ENCODE results near the gene GALNT13.

The GALNT13 gene

DNA sequence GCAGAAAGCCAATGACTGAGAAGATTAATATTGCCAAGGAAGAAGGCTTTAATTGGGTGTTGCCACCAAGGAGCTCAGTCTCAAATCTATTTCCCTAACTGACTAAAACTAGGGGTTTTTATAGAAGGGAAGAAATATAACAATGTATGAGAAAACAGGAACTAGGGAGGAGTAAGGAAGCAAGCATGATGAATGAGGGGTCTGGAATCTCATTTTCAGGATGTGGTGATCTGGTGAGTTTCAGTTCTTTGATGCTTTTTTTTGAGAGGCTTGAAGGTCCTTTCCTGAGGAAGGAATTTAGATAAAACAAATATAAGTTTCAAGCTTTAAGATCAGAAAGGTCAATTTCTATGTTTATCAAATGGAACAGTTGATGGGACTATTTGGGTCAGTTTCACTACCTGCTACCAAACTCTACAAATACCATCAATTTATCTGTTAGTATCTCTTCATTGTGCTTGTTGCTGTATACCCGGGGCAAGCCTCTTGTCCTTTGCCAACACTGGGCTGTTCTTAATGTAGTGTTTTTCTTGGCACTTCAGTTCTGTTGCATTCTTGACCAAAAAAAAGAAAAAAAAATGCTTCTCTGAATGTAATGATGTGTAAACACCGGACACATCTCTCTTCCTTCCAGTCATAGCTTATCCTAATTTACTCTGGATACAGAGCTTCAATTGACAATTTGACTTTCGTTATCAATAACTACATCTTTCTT, 357.0 kb downstream of the GALNT13 start:
- H3K4me3 ChIP-seq (ENCODE audit: low read depth, low read length), result no peak overlapping the region
- DNase-seq (ENCODE audit: low read depth), result no peak
- TF ChIP-seq, protein P1, sequence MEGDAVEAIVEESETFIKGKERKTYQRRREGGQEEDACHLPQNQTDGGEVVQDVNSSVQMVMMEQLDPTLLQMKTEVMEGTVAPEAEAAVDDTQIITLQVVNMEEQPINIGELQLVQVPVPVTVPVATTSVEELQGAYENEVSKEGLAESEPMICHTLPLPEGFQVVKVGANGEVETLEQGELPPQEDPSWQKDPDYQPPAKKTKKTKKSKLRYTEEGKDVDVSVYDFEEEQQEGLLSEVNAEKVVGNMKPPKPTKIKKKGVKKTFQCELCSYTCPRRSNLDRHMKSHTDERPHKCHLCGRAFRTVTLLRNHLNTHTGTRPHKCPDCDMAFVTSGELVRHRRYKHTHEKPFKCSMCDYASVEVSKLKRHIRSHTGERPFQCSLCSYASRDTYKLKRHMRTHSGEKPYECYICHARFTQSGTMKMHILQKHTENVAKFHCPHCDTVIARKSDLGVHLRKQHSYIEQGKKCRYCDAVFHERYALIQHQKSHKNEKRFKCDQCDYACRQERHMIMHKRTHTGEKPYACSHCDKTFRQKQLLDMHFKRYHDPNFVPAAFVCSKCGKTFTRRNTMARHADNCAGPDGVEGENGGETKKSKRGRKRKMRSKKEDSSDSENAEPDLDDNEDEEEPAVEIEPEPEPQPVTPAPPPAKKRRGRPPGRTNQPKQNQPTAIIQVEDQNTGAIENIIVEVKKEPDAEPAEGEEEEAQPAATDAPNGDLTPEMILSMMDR (IDR thresholded peaks at IDR 0.05; ENCODE audit: control insufficient read depth, extremely low read depth, insufficient read depth), result no peak

DNA sequence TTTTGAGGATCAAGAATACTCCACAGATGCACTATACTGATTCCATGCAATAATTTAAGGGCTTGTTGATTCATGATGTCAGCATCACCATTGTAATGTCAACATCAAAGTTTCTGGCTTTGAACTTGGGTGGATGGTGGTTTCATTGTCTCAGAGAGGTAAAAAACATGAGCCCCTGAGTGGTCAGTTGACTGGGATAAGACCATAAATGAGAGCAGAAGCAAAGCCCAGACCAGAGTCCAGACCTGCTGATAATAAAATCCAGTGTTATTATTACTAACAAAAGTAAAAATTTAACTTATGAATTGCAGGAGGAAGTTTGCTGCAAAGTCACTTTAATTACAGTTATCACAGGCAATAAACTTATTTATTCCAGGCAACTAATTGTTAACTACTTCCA, 358.2 kb downstream of the GALNT13 start:
- TF ChIP-seq, protein P1 (IDR thresholded peaks at IDR 0.05; ENCODE audit: control insufficient read depth, extremely low read depth, insufficient read depth), result no peak
- no peak for DNase-seq (ENCODE audit: low read depth)
- H3K4me3 ChIP-seq (ENCODE audit: low read depth, low read length), result no peak overlapping the region

DNA sequence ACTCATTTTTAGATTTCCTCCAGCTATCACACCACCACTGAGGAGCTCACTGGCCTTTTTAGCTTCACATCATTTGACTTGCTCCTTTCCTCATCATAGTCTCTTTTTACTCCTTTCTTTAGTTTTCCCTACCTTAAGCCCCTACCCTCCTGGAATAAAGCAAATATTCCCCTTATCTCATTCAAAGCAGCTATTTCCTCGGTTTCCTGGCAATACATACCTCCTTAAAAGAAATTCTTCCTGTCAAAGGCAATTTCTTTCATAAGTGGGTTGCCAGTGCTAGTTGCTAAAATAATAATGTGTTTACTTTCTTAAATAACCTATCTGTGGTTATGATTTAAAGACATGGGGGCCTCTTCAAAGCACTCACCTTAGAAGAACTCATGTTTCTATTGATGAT, 359.3 kb downstream of the GALNT13 start:
- TF ChIP-seq, protein P1 (IDR thresholded peaks at IDR 0.05; ENCODE audit: control insufficient read depth, extremely low read depth, insufficient read depth), result no peak
- no peak for DNase-seq (ENCODE audit: low read depth)
- H3K4me3 ChIP-seq (ENCODE audit: low read depth, low read length), result no peak overlapping the region

DNA sequence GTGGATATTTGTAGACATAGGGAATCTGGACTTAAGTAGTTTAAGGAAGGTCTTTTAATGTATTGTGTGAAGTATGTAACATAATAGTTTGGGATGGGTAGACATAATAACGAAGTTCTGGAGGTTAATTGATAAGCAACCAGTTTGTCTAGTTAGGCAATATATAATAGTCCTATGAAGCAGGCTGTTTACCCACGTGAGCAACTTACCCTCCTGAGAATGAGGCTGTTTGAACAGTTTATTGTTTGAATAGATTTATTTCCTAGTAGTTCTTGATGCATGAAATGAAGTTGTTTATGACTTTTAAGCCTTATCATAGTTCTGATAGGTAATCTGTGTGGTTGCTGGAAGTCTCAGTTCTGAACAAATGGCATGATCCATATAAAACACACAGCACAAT, 361.5 kb downstream of the GALNT13 start:
- H3K4me3 ChIP-seq (ENCODE audit: low read depth, low read length), result no peak overlapping the region
- TF ChIP-seq, protein P1 (IDR thresholded peaks at IDR 0.05; ENCODE audit: control insufficient read depth, extremely low read depth, insufficient read depth), result no peak
- no peak for DNase-seq (ENCODE audit: low read depth)

DNA sequence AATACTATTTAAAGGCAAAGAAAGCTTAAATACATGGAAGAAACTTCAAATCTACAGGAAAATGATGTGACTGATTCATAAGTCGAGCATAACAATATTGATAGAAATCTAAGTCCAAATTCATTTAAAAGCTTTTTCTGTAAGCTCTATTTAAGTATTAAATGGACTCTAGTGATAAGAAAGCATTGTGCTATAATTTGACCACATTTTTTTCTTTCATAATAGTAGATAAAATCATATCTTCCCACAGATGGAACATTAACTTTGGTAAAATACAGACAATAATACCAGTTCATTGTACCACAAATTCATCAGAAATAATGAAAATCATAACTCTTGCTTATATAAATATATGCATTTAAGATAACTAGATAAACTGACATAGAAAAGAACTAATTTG, 366.5 kb downstream of the GALNT13 start:
- no peak for DNase-seq (ENCODE audit: low read depth)
- TF ChIP-seq, protein P1 (IDR thresholded peaks at IDR 0.05; ENCODE audit: control insufficient read depth, extremely low read depth, insufficient read depth), result no peak

DNA sequence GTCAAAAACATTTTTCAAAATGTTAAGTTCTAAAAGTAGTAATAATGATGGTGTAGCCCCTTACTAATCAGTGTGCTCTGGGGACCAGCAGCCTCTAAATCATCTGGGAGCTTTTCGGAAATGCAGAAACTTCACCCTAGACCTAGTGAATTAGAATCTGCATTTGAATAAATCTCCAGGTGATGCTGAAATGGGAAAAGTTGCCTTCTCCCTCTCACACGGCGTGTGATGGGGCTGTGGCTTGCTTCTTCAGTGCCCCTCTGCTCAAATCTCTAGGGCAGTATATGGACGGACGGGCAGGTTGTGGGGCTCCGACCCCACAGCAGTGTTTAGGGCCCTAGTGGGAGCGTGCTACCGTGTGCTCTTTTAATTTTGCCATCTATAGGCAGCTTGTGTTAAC, 368.6 kb downstream of the GALNT13 start:
- TF ChIP-seq, protein P1 (IDR thresholded peaks at IDR 0.05; ENCODE audit: control insufficient read depth, extremely low read depth, insufficient read depth), result no peak
- DNase-seq (ENCODE audit: low read depth), result no peak
- H3K4me3 ChIP-seq (ENCODE audit: low read depth, low read length), result no peak overlapping the region

More for the DNA sequence above, 366.5 kb downstream of the GALNT13 start:
- H3K4me3 ChIP-seq (ENCODE audit: low read depth, low read length), result no peak overlapping the region

DNA sequence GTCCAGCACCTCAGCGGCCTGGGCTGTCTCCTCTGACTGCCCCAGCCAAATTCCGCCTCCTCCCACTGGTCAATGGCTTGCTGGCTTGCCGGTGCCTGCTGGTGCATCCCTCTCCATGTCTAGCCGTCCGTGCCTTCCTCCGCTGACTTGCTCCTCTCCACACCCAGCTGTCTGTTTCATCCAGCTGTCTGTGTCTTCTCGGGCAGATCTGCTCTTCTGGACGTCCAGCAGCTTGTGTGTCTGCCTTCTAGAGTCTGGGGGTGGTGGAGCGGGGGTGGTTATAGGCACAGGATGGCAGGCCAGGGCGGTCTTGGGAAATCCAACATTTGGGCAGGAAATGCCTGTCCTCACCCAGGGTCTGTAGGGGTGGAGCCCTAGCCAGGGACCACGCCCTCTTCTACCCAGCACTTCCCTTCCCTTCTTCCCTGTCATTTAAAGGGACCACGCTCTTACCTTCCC, 369.2 kb downstream of the GALNT13 start:
- no peak overlapping the region for H3K4me3 ChIP-seq (ENCODE audit: low read depth, low read length)
- TF ChIP-seq, protein P1 (IDR thresholded peaks at IDR 0.05; ENCODE audit: control insufficient read depth, extremely low read depth, insufficient read depth), result no peak
- DNase-seq (ENCODE audit: low read depth), result no peak
